Mucosa of descending colon (tissue), 3 donors: ENCODE data around the gene ARHGEF16. TPM values are rescaled to one million over a fixed set of nuclear protein-coding genes. Genes with fewer than 3 reads are reported as not detected.

Experiments
- ATAC-seq: fragments of 200-7000 bp; cut with Tn5 transposase; one replicate; pipeline ENCODE4 v1.9.1; 2020; ENCODE audit warnings: mild to moderate bottlenecking, moderate library complexity
- DNase-seq, 3 donors: peaks; one replicate each; pipeline ENCODE4 v3.0.0-alpha.2; 2020
- H3K36me3 ChIP-seq: fragments of 200-600 bp; one replicate; pipeline ENCODE4 v1.8.0; 2021; ENCODE audit warnings: low read depth, mild to moderate bottlenecking
- H3K4me1 ChIP-seq: fragments of 200-600 bp; one replicate; pipeline ENCODE4 v1.8.0; 2021; ENCODE audit warnings: low read depth, mild to moderate bottlenecking
- H3K4me3 ChIP-seq: fragments of 200-600 bp; one replicate; pipeline ENCODE4 v1.8.0; 2021; ENCODE audit warnings: mild to moderate bottlenecking
- H3K9me3 ChIP-seq: fragments of 200-600 bp; one replicate; pipeline ENCODE4 v1.8.0; 2021; ENCODE audit warnings: mild to moderate bottlenecking
- CTCF ChIP-seq: fragments of 200-600 bp; IDR thresholded peaks from one replicate; pipeline ENCODE4 v1.8.0; 2022; ENCODE audit warnings: antibody characterized with exemption, mild to moderate bottlenecking
- intact Hi-C, 2 donors: fragments of 100-400 bp; cut with DNase I in 1 of 2; cut with micrococcal nuclease in 1 of 2; formaldehyde crosslinking; loops; one replicate each; pipeline versions ENCODE4 v1.11.0 to v1.11.1; 2022; cut with DNase I, micrococcal nuclease
- total RNA-seq, 3 donors: library from RNA; stranded (reverse); fragmentation: NEBNext Ultra II Directional in 2 of 3; extraction: Animal tissue kit (Norgen Biotek cat#: 25700) in 2 of 3; gene quantifications; one replicate each; pipeline versions ENCODE4 v1.2.1 to v1.2.4, GENCODE V29; 2021 to 2023
- donor health status: DM: no; HTN: no; CAD: no; lungs with moderate emphysema.
- donor health status: DM: no; HTN: no; CAD: no.
- donor health status: DM: no; HTN: yes; CAD: no.

ARHGEF16 gene
- total RNA-seq, 3 donors from 2014 or later = 51.2 to 101 (median 90.2) TPM

DNA sequence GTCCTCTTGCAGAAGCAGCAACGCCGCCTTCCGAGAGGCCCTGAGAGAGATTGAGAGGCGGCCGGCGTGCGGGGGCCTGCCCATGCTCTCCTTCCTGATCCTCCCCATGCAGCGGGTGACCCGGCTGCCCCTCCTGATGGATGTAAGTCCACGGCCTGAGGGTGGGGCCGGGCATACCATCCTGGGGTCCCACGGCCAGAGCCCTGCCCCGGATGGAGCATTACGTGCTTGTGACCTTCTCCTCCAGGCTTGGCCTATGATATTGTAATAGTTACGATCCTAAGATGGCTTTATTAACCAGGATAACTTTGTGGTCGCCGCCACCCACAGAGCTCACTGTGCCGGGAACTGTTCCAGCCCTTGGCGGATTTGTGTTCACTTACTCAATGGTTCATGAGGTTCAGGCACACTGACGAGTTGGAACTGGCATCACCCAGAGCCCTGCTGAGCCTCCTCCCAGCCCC, 18.9 kb downstream of the ARHGEF16 start:
- H3K4me3 ChIP-seq = no peak overlapping the region
- no peaks in the 10 kb centered on the region for H3K4me1 ChIP-seq
- ATAC-seq = no peak
- no peaks in the 10 kb centered on the region for H3K9me3 ChIP-seq
- intact Hi-C loops = no loop called here
- peak in 1 of 3 donors; percentile 11 for DNase-seq
- TF ChIP-seq CTCF = no peak
- H3K36me3 ChIP-seq = peaks cover 4% of the 10 kb centered on the region

GRCh38 chr1:3474016-3474415, 19.6 kb downstream of the ARHGEF16 start:
- intact Hi-C loops = no loop called here
- Histone ChIP-seq H3K9me3 (no peaks in the 10 kb centered on the region), H3K4me1 (no peaks in the 10 kb centered on the region), H3K36me3 (peaks cover 4% of the 10 kb centered on the region), H3K4me3 (no peak overlapping the region)
- ATAC-seq (no peak), DNase-seq (no peak)
- TF ChIP-seq CTCF = no peak

GRCh38 chr1:3474421-3474820, 20.0 kb downstream of the ARHGEF16 start:
- TF ChIP-seq CTCF = no peak
- DNase-seq (no peak), ATAC-seq (no peak)
- no peaks in the 10 kb centered on the region for H3K9me3 ChIP-seq
- peaks cover 4% of the 10 kb centered on the region for H3K36me3 ChIP-seq
- intact Hi-C loops = no loop called here
- H3K4me1 ChIP-seq = no peaks in the 10 kb centered on the region
- H3K4me3 ChIP-seq = no peak overlapping the region

DNA sequence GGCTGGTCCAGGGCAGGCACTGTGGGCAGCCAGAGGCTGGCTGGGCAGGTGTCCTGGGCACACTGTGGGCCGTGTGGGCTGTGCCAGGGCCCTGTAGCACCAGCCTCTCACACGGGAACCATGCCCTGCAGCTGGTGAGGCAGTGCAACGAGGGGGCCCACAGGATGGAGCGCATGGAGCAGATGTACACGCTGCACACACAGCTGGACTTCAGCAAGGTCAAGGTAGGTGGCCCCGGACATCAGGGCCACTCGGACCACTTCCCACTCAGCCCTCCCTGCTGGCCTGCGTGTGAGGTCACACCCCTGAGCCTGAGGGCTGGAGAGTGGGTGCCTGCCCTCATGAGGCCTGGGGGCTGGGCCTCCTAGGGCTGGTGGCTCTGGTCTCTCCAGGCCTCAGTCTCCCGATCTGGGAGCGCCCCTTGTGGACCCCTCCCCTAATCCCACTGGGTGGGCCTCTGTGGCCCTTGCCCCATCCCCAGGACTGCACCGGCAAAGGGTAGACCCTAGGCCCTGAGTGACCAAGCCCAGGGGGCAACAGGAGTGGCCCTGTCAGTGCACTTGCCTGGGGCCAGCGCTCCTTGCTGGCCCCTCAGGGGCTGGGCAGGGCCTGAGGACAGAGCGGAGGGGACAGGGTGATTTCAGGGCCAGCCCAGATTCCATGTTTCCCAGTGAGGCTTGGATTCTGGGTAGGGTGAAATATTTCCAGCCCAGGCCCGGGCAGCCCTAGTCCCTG, 21.5 kb downstream of the ARHGEF16 start:
- H3K36me3 ChIP-seq = peaks cover 4% of the 10 kb centered on the region
- no peak overlapping the region for H3K4me3 ChIP-seq
- H3K9me3 ChIP-seq = no peaks in the 10 kb centered on the region
- no peak for ATAC-seq
- no peak for TF ChIP-seq CTCF
- intact Hi-C loops = no loop called here
- DNase-seq = no peak
- peaks cover 5% of the 10 kb centered on the region for H3K4me1 ChIP-seq

GRCh38 chr1:3476666-3477065, 22.2 kb downstream of the ARHGEF16 start:
- DNase-seq (no peak), ATAC-seq (no peak)
- intact Hi-C loops = no loop called here
- Histone ChIP-seq H3K4me3 (no peak overlapping the region), H3K9me3 (no peaks in the 10 kb centered on the region), H3K4me1 (peaks cover 5% of the 10 kb centered on the region), H3K36me3 (peaks cover 4% of the 10 kb centered on the region)
- TF ChIP-seq CTCF = no peak
